Hepatocyte (in vitro differentiated cells): ENCODE results near the gene GULP1.

Source experiments
- EZH2 ChIP-seq: fragments of 200-600 bp; sonication (generic); IDR thresholded peaks from 2 replicates; pipeline ENCODE4 v1.6.1; 2016; ENCODE audit warnings: antibody characterized with exemption, mild to moderate bottlenecking, borderline replicate concordance
- TF ChIP-seq, protein P1 (sequence below): fragments of 200-600 bp; sonication (generic); IDR thresholded peaks from 2 replicates; pipeline ENCODE4 v1.5.1; 2016; ENCODE audit warnings: antibody characterized with exemption, mild to moderate bottlenecking; ENCODE audit not compliant: poor library complexity

- TF ChIP-seq, protein P1, sequence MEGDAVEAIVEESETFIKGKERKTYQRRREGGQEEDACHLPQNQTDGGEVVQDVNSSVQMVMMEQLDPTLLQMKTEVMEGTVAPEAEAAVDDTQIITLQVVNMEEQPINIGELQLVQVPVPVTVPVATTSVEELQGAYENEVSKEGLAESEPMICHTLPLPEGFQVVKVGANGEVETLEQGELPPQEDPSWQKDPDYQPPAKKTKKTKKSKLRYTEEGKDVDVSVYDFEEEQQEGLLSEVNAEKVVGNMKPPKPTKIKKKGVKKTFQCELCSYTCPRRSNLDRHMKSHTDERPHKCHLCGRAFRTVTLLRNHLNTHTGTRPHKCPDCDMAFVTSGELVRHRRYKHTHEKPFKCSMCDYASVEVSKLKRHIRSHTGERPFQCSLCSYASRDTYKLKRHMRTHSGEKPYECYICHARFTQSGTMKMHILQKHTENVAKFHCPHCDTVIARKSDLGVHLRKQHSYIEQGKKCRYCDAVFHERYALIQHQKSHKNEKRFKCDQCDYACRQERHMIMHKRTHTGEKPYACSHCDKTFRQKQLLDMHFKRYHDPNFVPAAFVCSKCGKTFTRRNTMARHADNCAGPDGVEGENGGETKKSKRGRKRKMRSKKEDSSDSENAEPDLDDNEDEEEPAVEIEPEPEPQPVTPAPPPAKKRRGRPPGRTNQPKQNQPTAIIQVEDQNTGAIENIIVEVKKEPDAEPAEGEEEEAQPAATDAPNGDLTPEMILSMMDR: no peak
- TF ChIP-seq EZH2: no peak
Measured at GRCh38 chr2:188391354-188391753, 99.7 kb downstream of the GULP1 start.
